ENCODE results near the gene GRAP2. TPM values are rescaled to one million over a fixed set of nuclear protein-coding genes. Genes with fewer than 3 reads are reported as not detected.

GRAP2 gene
- total RNA-seq, 4 donors from 2014 or later: 0.27 to 7.2 (median 0.96) TPM

- Histone ChIP-seq H3K9me3 (no peaks in the 10 kb centered on the region), H3K27me3 (no peaks in the 10 kb centered on the region), H3K4me1 (peaks cover 45 to 54% of the 10 kb centered on the region in 2 donors), H3K4me3 (replicated peaks in 1 of 3) (no peak overlapping the region), H3K36me3 (no peaks in the 10 kb centered on the region), H3K27ac (peak overlapping the region; percentile 49 to 76 (median 59))
- peak; percentile 48 to 51 for DNase-seq
- TF ChIP-seq CTCF (IDR thresholded peaks at IDR 0.05) (no peak), POLR2A (IDR thresholded peaks at IDR 0.05) (no peak)
- WGBS, 2 donors: 40 to 51% methylated on average over 6 of the region's 6 CpGs
- intact Hi-C loops (cut with DNase I): no loop called here
Observed at GRCh38 chr22:40010746-40011145, 109.9 kb downstream of the GRAP2 start.

- H3K9me3 ChIP-seq: no peaks in the 10 kb centered on the region
- H3K27ac ChIP-seq: peak overlapping the region; percentile 70 to 89 (median 84)
- peaks cover 0 to 3% of the 10 kb centered on the region in 2 donors for H3K36me3 ChIP-seq
- H3K27me3 ChIP-seq: no peaks in the 10 kb centered on the region
- WGBS, 2 donors: 62 to 67% methylated on average over 5 of the region's 5 CpGs
- H3K4me3 ChIP-seq (replicated peaks in 1 of 3): no peak overlapping the region
- TF ChIP-seq CTCF (IDR thresholded peaks at IDR 0.05): no peak
- TF ChIP-seq POLR2A (IDR thresholded peaks at IDR 0.05): no peak
- intact Hi-C loops (cut with DNase I): no loop called here
- H3K4me1 ChIP-seq: peaks cover 39 to 45% of the 10 kb centered on the region in 2 donors
- DNase-seq: no peak
Observed at GRCh38 chr22:40014667-40015248, 113.9 kb downstream of the GRAP2 start.

- peaks cover 32 to 38% of the 10 kb centered on the region in 2 donors for H3K4me1 ChIP-seq
- intact Hi-C loops (cut with DNase I): no loop called here
- TF ChIP-seq CTCF (IDR thresholded peaks at IDR 0.05) (no peak), POLR2A (IDR thresholded peaks at IDR 0.05) (no peak)
- H3K9me3 ChIP-seq: no peaks in the 10 kb centered on the region
- WGBS, 2 donors: 42 to 46% methylated on average over 10 of the region's 10 CpGs
- H3K36me3 ChIP-seq: peaks cover 0 to 7% of the 10 kb centered on the region in 2 donors
- peak overlapping the region; percentile 70 to 89 (median 84) for H3K27ac ChIP-seq
- peak; percentile 43 to 46 for DNase-seq
- H3K27me3 ChIP-seq: no peaks in the 10 kb centered on the region
- no peak overlapping the region for H3K4me3 ChIP-seq (replicated peaks in 1 of 3)
Observed at GRCh38 chr22:40015358-40015976, 114.6 kb downstream of the GRAP2 start.

GRCh38 chr22:40018051-40018450, 117.2 kb downstream of the GRAP2 start:
- no peak overlapping the region for H3K27ac ChIP-seq
- H3K4me3 ChIP-seq (replicated peaks in 1 of 3): no peak overlapping the region
- H3K27me3 ChIP-seq: no peaks in the 10 kb centered on the region
- intact Hi-C loops (cut with DNase I): no loop called here
- no peaks in the 10 kb centered on the region for H3K9me3 ChIP-seq
- peaks cover 18 to 28% of the 10 kb centered on the region in 2 donors for H3K4me1 ChIP-seq
- H3K36me3 ChIP-seq: peaks cover 10 to 16% of the 10 kb centered on the region in 2 donors
- no peak for TF ChIP-seq CTCF (IDR thresholded peaks at IDR 0.05)
- no peak for TF ChIP-seq POLR2A (IDR thresholded peaks at IDR 0.05)
- WGBS, 2 donors: 95 to 98% methylated on average over 6 of the region's 6 CpGs
- no peak for DNase-seq

GRCh38 chr22:40019100-40019499, 118.2 kb downstream of the GRAP2 start:
- H3K4me1 ChIP-seq: peaks cover 18 to 29% of the 10 kb centered on the region in 2 donors
- H3K27ac ChIP-seq: no peak overlapping the region
- no peak for TF ChIP-seq POLR2A (IDR thresholded peaks at IDR 0.05)
- no peak for TF ChIP-seq CTCF (IDR thresholded peaks at IDR 0.05)
- no peaks in the 10 kb centered on the region for H3K9me3 ChIP-seq
- intact Hi-C loops (cut with DNase I): no loop called here
- 93 to 95% methylated on average over 4 to 9 of the region's 9 CpGs for WGBS, 2 donors
- no peak overlapping the region for H3K4me3 ChIP-seq (replicated peaks in 1 of 3)
- H3K36me3 ChIP-seq: peaks cover 10 to 16% of the 10 kb centered on the region in 2 donors
- no peaks in the 10 kb centered on the region for H3K27me3 ChIP-seq
- no peak for DNase-seq
